Activated naive CD4-positive, alpha-beta T cell (primary cell): Measurements from ENCODE around the gene CFAP61.
"Not testable (repeated sequence)": the region's sequence is repeated elsewhere in the genome, so short reads cannot be mapped to it uniquely, and the experiment has no call there.

ENCODE experiments used
- DNase-seq, 4 experiments: peaks; one replicate each; lab custom pipeline; 2025; lab: John Stamatoyannopoulos, UW

CFAP61 gene

GRCh38 chr20:20211274-20211987 is 159.1 kb downstream of the CFAP61 start:
- no peak for DNase-seq

- no peak for DNase-seq
These were observed 159.7 kb downstream of the CFAP61 start for GRCh38 chr20:20211988-20212518.

- DNase-seq: no peak
These were observed 160.4 kb downstream of the CFAP61 start for GRCh38 chr20:20212675-20213096.

- no peak for DNase-seq
These were observed 161.3 kb downstream of the CFAP61 start for GRCh38 chr20:20213526-20214121.

GRCh38 chr20:20214757-20215275 is 162.5 kb downstream of the CFAP61 start:
- DNase-seq: no peak

- DNase-seq: no peak
These were observed 163.8 kb downstream of the CFAP61 start for GRCh38 chr20:20215976-20216727.

- no peak for DNase-seq
These were observed 164.6 kb downstream of the CFAP61 start for GRCh38 chr20:20216941-20217340.

- no peak for DNase-seq
These were observed 165.3 kb downstream of the CFAP61 start for GRCh38 chr20:20217621-20218020.

GRCh38 chr20:20218106-20218505 is 165.8 kb downstream of the CFAP61 start:
- not testable (repeated sequence) for DNase-seq

- DNase-seq: no peak
These were observed 166.7 kb downstream of the CFAP61 start for GRCh38 chr20:20219016-20219415.

- DNase-seq: no peak
These were observed 167.8 kb downstream of the CFAP61 start for GRCh38 chr20:20220134-20220533.

- no peak for DNase-seq
These were observed 171.6 kb downstream of the CFAP61 start for GRCh38 chr20:20223981-20224380.

GRCh38 chr20:20224806-20225205 is 172.5 kb downstream of the CFAP61 start:
- DNase-seq: no peak

GRCh38 chr20:20225325-20226043 is 173.2 kb downstream of the CFAP61 start:
- DNase-seq: no peak

GRCh38 chr20:20226554-20226953 is 174.2 kb downstream of the CFAP61 start:
- DNase-seq: no peak

GRCh38 chr20:20227013-20227571 is 174.8 kb downstream of the CFAP61 start:
- no peak for DNase-seq

- no peak for DNase-seq
These were observed 176.0 kb downstream of the CFAP61 start for GRCh38 chr20:20228351-20228750.

GRCh38 chr20:20229595-20229994 is 177.3 kb downstream of the CFAP61 start:
- no peak for DNase-seq

GRCh38 chr20:20230741-20231140 is 178.4 kb downstream of the CFAP61 start:
- no peak for DNase-seq

GRCh38 chr20:20231528-20232298 is 179.4 kb downstream of the CFAP61 start:
- DNase-seq: no peak

GRCh38 chr20:20233041-20233514 is 180.7 kb downstream of the CFAP61 start:
- DNase-seq: no peak
